CMK (cell line): ENCODE data around the gene AMELY.
"Not testable (repeated sequence)": the region's sequence is repeated elsewhere in the genome, so short reads cannot be mapped to it uniquely, and the experiment has no call there.

Experiments used
- DNase-seq: peaks from one replicate; pipeline ENCODE4 v3.0.0-alpha.2; 2010; ENCODE audit warnings: low read depth

AMELY gene, protein sequence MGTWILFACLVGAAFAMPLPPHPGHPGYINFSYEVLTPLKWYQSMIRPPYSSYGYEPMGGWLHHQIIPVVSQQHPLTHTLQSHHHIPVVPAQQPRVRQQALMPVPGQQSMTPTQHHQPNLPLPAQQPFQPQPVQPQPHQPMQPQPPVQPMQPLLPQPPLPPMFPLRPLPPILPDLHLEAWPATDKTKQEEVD

DNA sequence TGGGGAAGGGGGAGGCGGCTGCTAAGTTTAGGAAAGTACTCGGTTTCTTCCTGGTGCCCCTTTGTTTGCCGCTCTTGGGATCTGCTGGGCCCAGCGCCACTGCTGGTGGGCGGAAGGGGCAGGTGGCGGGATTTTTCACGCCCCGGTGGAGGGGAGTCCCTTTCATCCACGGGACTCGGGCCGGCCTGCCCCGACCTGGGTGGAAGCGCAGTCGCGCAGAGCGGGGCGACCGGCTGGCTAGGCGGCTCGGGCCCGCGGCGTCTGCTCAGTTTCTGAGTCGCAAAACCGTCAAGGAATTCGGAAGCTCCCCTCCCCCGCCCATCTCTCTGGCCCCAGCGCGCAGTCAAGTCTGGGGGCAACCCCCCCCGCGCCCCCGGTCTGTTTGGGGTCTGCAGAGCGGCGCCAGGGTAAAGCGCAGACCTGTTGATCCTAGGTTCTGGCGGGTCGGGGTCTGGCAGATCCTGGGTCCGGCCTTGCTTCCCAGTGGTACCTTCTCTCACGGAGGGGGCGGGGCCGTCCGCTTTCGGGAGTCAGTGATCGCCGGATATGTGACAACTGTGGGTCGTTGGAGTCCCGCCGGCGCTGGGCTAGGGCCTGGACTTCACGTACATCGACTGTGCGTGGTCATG lies at the start of gene AMELY:
Gene AMELY (minus strand): TSS at position 500 of the 629 bp plus-strand sequence. CDS start 39,144 bp downstream, outside the sequence.
- DNase-seq = no peak

DNA sequence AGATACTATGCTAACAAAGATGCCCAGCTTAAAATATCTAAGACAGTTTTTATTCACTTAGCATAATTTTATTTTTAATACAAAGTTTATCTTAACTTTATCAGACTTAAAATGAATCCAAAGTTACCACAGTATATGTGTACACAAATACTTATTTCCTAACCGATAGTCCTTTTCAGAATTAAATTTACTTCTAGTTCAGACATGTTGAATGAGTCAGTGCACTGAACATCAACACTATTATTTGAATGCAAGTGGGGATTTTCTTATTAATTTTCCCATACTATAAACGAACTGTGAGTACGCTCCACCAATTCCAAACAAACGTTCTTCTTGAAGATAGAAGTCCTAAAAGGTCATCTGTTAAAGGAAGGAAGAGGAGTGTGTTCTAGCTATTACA lies 38.4 kb upstream of the AMELY start:
- no peak for DNase-seq

DNA sequence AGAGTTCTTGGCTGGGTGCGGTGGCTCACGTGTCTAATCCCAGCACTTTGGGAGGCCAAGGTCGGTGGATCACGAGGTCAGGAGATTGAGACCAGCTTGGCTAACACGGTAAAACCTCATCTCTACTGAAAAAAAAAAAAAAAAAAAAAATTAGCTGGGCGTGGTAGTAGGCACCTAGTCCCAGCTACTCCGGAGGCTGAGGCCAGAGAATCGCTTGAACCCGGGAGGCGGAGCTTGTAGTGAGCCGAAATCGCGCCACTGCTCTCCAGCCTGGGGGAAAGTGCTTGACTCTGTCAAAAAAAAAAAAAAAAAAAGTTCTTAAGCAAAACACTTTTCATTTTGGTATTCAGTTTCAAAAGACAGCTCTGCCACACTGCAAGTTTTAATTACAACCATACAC lies 36.8 kb upstream of the AMELY start:
- no peak for DNase-seq

DNA sequence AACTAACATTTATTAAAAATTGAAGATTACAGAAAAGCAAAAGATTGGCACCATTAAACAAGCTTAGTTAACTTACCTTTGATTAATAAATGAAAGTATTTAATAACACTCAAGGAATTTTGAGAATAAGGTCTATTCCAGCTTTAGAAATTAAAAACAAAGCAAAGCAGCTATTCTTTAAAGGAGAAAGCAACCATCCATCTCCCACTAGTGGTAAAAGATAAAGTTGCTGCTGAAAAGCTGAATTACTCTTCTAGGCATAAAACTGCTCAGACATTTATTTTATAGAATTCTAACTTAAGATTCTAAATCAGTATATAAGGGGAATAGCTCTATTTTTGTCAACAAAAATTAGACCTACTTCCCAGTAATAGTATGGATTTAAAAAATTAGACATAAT lies 36.1 kb upstream of the AMELY start:
- DNase-seq = no peak

DNA sequence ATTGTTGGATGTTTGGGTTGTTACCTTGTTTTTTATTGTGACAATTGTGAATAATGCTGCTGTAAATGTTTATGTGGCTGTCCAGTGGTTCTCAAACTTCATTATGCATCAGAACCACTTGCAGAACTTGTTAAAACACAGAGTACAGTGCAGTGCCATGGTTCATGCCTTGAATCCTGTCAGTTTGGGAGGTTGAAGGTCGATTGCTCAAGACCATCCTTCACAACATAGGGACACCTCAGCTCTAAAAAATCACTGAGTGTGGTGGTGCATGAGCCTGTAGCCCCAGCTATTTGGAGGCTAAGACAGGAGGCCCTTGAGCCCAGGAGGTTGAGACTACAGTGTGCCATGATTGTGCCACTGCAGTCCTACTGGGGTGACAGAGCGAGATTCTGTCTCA lies 23.9 kb upstream of the AMELY start:
- no peak for DNase-seq

DNA sequence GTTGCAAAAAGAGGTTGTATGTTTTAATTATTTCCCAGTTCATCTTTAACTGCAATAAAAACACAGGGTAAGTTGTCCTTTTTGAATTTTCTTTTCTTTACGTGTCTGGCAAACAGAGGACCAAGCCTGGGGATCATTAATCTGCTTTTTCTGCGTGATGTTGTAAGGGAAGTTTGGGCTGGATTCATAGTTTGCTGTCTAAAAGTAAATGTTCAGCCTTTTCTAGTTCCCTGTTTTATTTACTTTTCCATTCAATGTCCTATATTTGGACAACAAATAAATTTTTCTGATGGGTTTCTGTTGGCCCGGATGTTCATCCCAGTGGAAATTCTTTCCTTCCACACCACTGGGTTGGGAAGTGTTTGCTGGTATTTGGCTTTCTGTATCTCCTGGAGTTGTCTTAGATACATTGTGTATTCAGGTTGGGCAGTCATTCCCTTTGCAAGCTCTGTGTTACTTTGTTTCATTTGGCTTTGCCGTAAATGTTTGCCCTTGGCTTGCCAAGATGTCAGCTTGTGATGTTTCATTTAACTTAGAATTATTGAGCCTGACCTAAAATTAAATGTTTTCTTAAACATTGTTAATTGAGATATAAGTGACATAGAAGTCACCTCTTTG lies 20.3 kb upstream of the AMELY start:
- DNase-seq = no peak

DNA sequence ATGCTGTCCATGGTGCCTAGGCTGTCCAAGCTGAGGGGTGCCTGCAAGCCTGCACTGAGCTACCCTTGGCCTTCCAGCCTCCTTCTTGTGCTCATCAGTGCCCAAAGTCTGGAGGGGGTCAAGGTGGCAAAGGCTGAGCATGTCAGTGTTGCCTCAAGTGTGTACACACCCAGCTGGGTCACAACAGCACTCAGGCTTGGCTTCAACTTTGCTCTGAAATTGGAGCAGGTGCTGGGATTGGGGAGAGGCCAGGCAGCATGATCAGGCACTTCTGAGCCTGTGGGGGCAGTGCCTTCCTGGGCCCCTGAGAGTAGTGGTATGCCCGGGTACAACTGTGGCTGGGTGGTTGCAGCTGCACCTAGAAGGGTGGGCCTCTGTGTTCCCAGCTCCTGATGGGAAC lies 17.7 kb upstream of the AMELY start:
- DNase-seq = no peak

DNA sequence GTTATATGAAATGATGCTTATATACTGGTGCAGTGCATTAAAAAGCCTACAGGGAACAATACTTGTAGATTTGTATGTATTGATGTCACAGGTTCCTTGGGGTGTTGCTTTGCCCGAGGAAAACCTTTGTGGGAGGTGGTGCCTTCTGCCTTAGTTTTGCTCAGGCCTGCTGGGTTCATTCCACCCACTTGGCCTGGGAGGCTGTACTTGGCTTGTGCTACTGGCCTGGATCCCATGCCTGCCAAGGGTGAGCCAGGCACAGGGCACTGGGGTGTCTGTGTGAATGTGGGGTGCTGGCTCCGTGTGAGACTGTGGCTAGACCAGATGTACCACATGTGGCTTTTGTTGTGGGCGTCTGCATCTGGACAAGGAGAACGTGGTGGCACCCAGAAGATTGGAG lies 16.7 kb upstream of the AMELY start:
- no peak for DNase-seq

DNA sequence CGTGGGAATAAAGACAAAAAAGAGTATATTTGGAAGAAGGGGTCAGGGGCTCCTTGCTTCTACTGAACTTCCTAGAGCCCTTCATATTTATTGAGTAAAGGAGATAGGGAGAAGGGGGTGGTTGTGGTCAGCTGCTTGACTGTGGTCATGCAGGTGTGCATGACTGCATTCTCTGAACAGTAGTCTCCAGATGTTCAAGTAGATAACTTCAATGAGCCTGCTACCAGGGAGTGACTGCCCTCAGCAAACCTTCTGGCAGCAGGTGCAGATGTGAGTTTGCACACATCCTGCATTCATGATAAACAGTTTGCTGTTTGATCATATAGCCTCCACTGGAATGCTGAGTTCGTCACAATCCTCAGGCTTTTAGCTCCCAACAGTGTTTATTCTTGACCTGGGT lies 9.5 kb upstream of the AMELY start:
- no peak for DNase-seq

DNA sequence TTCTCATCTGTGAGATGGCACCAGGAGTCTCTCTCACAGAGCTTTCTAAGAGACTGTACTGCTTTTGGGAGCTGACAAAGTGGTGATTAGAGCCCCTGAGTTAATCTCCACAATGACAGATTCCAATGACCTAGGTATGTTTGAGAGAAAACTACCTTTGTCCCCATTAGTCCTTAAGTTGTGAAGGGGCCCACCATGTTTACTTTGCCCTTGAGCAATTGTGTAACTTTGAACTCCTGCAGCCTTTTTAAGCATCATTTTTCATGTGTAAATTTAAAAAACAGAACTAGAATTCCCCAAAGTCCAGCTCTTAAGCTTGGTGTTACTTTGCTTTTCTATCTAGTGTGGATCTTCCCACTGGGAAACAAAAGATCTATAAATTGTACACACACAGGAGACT lies 1.8 kb upstream of the AMELY start:
- DNase-seq = no peak

DNA sequence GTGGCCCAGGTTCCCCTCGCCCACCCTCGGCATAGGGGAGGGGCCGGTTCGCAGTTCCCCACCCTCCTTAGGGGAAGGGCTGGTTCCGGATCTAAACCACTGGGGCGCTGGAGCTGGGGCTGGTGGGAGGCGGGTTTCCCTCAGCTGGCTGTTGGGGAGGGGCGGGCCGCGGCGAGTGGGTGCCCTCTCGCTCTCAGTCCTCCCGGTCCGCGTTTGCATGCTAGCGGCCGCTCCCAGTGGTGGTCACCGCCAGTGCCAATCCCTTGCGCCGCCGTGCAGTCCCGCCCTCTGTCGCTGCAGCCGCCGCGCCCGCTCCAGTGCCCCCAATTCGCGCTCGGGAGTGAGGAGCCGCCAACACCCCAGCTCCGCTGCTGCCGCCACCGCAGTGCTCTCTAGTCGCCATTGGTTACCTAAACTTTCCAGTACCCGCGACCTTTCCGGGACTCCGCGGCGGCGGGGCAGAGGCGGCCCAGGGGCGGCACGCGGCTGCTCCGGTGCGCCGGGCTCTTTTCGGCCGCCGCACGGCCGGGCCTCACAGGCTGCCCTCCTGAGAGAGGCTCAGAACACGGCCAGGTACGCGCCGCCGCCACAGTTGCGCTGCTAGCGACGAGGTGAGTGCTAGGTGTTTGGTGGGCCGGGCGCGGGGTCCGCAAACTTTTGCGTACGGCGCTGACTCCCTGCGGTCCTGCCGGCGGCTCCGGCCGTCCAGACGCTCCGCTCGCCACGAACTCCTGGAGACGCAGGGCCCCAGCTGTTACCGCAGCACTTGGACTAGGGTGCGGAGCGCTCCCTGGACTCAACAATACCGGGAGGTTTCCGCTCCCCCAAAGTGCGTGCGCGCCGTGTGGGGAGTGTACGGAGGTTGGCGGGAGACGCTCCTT lies 940 bp downstream of the AMELY start, which contains the start of gene TBL1Y:
Gene TBL1Y (plus strand): TSS at position 326 of the 881 bp plus-strand sequence. CDS start 114,388 bp downstream, outside the sequence.
- DNase-seq = no peak

DNA sequence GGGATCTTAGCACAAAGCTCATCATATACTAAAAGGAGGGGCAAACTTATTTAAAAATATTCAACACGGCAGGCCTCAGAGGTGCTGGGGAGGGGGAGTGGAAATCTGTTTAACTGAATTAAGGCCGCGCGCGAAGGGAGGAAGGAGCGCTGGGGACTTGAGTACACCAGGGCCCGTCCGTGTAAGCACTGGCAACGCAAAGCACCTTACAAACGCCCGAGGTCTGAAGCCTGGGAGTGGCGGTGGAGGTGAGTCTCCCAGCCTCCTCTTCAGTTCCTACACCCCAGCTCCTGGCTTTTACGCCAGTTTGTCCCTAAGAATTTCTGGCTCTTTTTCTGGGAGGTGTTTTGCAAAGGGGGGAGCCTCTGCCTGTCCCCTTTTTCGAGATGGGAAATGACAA lies 1.7 kb downstream of the AMELY start:
- DNase-seq = no peak

DNA sequence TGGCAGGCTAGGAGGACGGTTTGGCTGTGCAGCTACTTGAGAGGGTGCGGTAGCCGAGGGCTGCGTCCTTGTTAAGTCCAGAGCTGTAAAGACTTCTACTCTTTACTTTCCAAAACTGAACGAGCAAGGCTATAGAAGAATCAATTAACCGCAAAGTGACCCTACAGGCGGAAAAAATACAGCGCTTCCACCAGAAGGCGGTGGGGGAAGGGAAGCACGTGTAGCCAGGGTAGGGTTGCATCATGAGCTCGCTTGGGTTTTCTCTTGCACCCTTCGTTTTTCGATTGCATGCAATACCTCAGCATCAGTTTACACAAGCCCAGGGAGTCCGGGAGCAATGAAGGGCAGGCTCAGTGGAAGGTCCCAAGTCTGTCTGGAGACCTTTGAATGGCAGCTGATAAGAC lies 2.4 kb downstream of the AMELY start:
- DNase-seq = no peak

DNA sequence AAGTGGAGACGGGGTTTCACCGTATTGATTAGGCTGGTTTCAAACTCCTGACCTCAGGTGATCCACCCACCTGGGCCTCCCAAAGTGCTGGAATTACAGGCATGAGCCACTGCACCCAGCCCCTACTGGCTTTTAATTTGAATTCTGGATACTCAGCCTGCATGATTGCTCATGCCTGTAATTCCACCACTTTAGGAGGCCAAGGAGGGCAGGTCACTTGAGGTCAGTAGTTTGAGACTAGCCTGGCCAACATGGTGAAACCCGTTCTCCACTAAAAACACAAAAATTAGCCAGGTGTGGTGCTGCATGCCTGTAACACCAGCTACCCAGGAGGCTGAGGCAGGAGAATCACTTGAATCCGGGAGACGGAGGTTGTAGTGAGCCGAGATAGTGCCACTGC lies 3.5 kb downstream of the AMELY start:
- DNase-seq = not testable (repeated sequence)

DNA sequence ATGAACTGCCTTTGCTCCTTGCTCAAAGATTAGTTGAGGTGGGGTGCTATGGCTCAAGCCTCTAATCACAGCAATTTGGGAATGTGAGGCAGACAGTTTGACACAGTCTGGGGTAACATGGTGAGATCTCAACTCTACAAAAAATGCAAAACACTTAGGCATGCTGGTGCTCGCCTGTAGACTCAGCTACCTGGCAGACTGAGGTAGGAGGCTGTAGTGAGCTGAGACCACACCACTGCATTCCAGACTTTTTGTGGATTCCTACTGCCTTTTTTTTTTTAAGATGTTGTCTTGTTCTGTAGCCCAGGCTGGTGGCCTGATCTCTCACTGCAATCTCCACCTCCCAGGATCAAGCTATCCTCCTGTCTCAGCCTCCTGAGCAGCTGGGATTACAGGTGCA lies 4.0 kb downstream of the AMELY start:
- no peak for DNase-seq

DNA sequence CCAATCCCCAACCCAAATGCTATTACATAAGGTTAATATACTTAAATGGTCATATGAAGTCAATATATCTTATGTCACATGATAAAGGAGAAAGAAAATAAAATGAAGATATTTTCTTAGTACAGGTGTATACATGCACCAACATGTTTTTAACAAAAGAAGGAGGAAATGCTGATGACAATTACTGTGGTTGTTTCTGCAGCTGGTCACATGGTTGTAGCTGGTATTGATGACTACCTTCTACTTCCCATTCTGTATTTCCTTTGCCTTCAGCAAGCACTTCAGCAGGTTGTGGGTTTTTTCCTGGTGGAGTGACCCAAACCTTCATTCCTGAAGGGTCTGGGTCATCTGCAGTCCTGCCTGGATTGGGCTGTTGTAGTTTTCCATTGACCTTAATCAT lies 9.4 kb downstream of the AMELY start:
- DNase-seq = not testable (repeated sequence)

DNA sequence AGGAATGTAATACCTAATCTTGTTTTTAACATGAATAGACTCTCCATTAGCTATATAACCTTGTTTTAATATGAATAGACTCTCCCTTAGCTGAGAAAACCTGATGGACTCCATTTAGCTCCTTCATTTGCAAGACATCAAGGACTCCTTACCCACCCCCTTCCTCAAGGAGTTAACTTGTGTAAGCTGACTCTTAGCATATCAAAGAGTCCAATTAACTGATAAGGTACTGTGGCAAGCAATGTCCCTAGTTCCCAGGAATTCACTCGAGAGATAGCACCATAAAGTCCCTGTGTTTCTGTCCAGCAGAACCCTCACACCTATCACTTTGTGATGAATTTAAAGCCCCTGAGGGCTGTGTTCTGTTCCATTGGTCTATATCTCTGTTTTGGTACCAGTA lies 16.3 kb downstream of the AMELY start:
- no peak for DNase-seq

DNA sequence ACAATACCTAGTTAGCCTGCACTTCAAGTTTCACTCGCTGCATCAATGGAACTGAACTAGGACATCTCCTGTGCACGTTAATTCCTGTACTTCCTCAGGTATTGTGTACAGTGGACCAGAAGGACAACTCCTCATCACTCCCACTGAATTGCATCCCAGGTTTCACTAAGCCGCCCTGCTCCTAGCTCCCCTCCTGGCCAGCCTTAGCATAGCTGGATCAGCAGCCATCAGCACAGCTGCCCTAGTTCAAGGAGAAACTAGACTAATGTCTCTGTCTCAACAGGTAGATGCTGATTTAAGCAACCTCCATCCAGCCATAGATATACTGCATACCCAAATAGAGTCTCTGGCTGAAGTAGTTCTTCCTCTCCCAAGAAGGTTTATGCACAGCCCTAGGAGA lies 17.1 kb downstream of the AMELY start:
- DNase-seq = no peak

DNA sequence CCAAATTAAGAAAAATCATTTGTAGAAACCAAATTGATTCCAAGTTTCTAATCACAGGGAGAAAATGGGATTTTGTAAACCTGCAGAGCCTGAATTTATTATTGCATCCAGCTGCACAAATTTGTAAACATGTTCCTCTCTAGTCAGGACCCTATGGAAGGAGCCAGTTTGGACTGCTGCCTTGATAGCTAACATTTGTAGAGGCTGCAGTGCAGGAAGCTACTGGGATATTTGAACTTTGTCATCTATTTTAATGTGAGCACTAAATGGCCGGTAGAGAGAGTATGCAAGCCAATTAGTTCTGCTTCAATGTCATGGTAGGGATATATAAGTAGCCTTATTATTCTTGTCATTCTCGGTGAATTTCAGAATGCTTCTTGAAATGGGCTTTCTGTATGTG lies 62.2 kb downstream of the AMELY start:
- no peak for DNase-seq

DNA sequence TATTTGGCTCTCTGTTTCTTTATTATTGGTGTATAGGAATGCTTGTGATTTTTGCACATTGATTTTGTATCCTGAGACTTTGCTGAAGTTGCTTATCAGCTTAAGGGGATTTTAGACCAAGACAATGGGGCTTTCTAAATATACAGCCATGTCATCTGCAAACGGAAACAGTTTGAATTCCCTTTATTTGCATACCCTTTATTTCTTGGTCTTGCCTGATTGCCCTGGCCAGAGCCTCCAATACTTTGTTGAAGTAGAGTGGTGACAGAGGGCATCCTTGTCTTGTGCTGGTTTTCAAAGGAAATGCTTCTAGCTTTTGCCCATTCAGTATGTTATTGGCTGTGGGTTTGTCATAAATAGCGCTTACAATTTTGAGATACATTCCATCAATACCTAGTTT lies 68.9 kb downstream of the AMELY start:
- DNase-seq = not testable (repeated sequence)
